HEK293T (cell line): ENCODE data around the gene PGAP1.

Experiments used
- BHLHE40 ChIP-seq: fragments of 450-650 bp; IDR thresholded peaks from 2 replicates; pipeline ENCODE4 v1.6.1; 2016; ENCODE audit warnings: mild to moderate bottlenecking, moderate library complexity, borderline replicate concordance
- CTBP1 ChIP-seq: fragments of 450-650 bp; IDR thresholded peaks from 2 replicates; pipeline ENCODE4 v1.6.1; 2016; ENCODE audit warnings: borderline replicate concordance
- ELF4 ChIP-seq: fragments of 450-650 bp; IDR thresholded peaks from 2 replicates; pipeline ENCODE4 v1.6.1; 2017; ENCODE audit warnings: antibody characterized with exemption
- FOXK2 ChIP-seq: fragments of 450-650 bp; IDR thresholded peaks from 2 replicates; pipeline ENCODE4 v1.6.1; 2016; ENCODE audit warnings: mild to moderate bottlenecking
- FOXM1 ChIP-seq: fragments of 450-650 bp; IDR thresholded peaks from 2 replicates; pipeline ENCODE4 v1.6.1; 2017; ENCODE audit warnings: mild to moderate bottlenecking, borderline replicate concordance
- L3MBTL2 ChIP-seq: fragments of 450-650 bp; conservative IDR thresholded peaks from 2 replicates; pipeline ENCODE4 v1.6.1; 2016; ENCODE audit warnings: mild to moderate bottlenecking
- LEF1 ChIP-seq: fragments of 450-650 bp; IDR thresholded peaks from 2 replicates; pipeline ENCODE4 v1.6.1; 2017; ENCODE audit warnings: mild to moderate bottlenecking, borderline replicate concordance
- PKNOX1 ChIP-seq: fragments of 450-650 bp; IDR thresholded peaks from 2 replicates; pipeline ENCODE4 v1.6.1; 2016
- SUZ12 ChIP-seq: fragments of 450-650 bp; IDR thresholded peaks from 2 replicates; pipeline ENCODE4 v1.6.1; 2016; ENCODE audit warnings: mild to moderate bottlenecking
- TARDBP ChIP-seq: fragments of 450-650 bp; IDR thresholded peaks from 2 replicates; pipeline ENCODE4 v1.6.1; 2016
- ZNF384 ChIP-seq: fragments of 450-650 bp; IDR thresholded peaks from 2 replicates; pipeline ENCODE4 v1.6.1; 2016

- TF ChIP-seq TARDBP: no peak
- no peak for TF ChIP-seq ZNF384
- TF ChIP-seq L3MBTL2: no peak
- no peak for TF ChIP-seq ELF4
- no peak for TF ChIP-seq LEF1
- TF ChIP-seq BHLHE40: no peak
- no peak for TF ChIP-seq SUZ12
- no peak for TF ChIP-seq FOXM1
- TF ChIP-seq FOXK2: no peak
- no peak for TF ChIP-seq CTBP1
- no peak for TF ChIP-seq PKNOX1
Measured at GRCh38 chr2:196941398-196942078, 15.0 kb upstream of the PGAP1 start.
